RWPE2 (cell line): ENCODE results near the gene RABEPK.

Experiments used
- ATAC-seq: fragments of 200-7000 bp; cut with Tn5 transposase; 3 replicates; pipeline ENCODE4 v1.9.1; 2021; ENCODE audit warnings: low read depth
- DNase-seq: peaks from one replicate; pipeline ENCODE4 v3.0.0-alpha.2; 2020; ENCODE audit warnings: low spot score
- H3K27ac ChIP-seq: fragments of 450-650 bp; 2 replicates; pipeline ENCODE4 v1.5.1; 2017; ENCODE audit warnings: mild to moderate bottlenecking; ENCODE audit not compliant: poor library complexity, severe bottlenecking
- H3K27me3 ChIP-seq: fragments of 250-450 bp; sonication (Bioruptor Pico); 2 replicates; pipeline ENCODE4 v1.5.1; 2021; ENCODE audit warnings: mild to moderate bottlenecking, moderate library complexity; ENCODE audit not compliant: insufficient read depth, poor library complexity, severe bottlenecking
- H3K36me3 ChIP-seq: fragments of 250-450 bp; sonication (Bioruptor Pico); 2 replicates; pipeline ENCODE4 v1.5.1; 2020; ENCODE audit warnings: low read depth, mild to moderate bottlenecking, moderate library complexity
- H3K4me1 ChIP-seq: fragments of 250-450 bp; sonication (Bioruptor Pico); 2 replicates; pipeline ENCODE4 v1.5.1; 2021; ENCODE audit warnings: mild to moderate bottlenecking, moderate library complexity; ENCODE audit not compliant: insufficient read depth, poor library complexity, severe bottlenecking
- H3K4me3 ChIP-seq: fragments of 250-450 bp; sonication (Bioruptor Pico); 2 replicates; pipeline ENCODE4 v1.5.1; 2021; ENCODE audit warnings: mild to moderate bottlenecking, moderate library complexity; ENCODE audit not compliant: severe bottlenecking
- H3K9me3 ChIP-seq: fragments of 250-450 bp; sonication (Bioruptor Pico); 2 replicates; pipeline ENCODE4 v1.5.1; 2021; ENCODE audit warnings: mild to moderate bottlenecking, moderate library complexity; ENCODE audit not compliant: severe bottlenecking
- TF ChIP-seq, protein P1 (sequence below): fragments of 450-650 bp; IDR thresholded peaks from one replicate; pipeline ENCODE4 v1.5.1; 2017; ENCODE audit warnings: mild to moderate bottlenecking, moderate library complexity; ENCODE audit not compliant: poor library complexity, severe bottlenecking

The RABEPK gene

DNA sequence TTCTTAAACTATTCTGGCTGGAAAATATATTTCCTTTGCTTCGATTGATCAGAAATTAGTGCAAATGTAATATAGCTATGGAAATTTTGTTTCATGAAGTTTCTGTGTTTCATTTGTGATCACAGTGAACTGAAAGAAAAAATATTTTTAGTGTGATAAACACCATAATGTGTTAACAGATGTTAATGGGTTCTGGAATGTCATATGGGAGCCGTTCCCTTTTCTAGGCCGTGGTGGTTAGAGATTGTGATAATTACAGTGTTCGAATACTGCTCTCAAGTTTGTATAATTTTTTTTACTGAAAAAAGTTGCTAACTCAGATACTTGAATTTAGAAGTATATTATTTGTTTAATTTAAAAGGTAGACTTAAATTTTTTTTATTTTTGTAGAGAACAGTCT is 80.6 kb downstream of the RABEPK start:
- H3K27me3 ChIP-seq: no peaks in the 10 kb centered on the region
- no peak for DNase-seq
- no peaks in the 10 kb centered on the region for H3K4me1 ChIP-seq
- no peaks in the 10 kb centered on the region for H3K9me3 ChIP-seq
- no peak overlapping the region for H3K4me3 ChIP-seq
- no peak overlapping the region for H3K27ac ChIP-seq
- ATAC-seq: no peak
- TF ChIP-seq, protein P1, sequence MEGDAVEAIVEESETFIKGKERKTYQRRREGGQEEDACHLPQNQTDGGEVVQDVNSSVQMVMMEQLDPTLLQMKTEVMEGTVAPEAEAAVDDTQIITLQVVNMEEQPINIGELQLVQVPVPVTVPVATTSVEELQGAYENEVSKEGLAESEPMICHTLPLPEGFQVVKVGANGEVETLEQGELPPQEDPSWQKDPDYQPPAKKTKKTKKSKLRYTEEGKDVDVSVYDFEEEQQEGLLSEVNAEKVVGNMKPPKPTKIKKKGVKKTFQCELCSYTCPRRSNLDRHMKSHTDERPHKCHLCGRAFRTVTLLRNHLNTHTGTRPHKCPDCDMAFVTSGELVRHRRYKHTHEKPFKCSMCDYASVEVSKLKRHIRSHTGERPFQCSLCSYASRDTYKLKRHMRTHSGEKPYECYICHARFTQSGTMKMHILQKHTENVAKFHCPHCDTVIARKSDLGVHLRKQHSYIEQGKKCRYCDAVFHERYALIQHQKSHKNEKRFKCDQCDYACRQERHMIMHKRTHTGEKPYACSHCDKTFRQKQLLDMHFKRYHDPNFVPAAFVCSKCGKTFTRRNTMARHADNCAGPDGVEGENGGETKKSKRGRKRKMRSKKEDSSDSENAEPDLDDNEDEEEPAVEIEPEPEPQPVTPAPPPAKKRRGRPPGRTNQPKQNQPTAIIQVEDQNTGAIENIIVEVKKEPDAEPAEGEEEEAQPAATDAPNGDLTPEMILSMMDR: no peak
- peaks cover 6% of the 10 kb centered on the region; the same call in 1 of the 2 replicates for H3K36me3 ChIP-seq
